ENCODE data around the gene MYADML2. TPM values are rescaled to one million over a fixed set of nuclear protein-coding genes. Genes with fewer than 3 reads are reported as not detected.
A peak's percentile ranks its signal among the peaks of the same experiment; 100 is the strongest.

Gene MYADML2
- total RNA-seq, 1 donor from 2014 or later, result 0.41 TPM

- FAIRE-seq (no peak), DNase-seq (ENCODE audit: low spot score in 2 of 2) (no peak)
Measured at GRCh38 chr17:81913394-81914102, 33.5 kb downstream of the MYADML2 start.

DNA sequence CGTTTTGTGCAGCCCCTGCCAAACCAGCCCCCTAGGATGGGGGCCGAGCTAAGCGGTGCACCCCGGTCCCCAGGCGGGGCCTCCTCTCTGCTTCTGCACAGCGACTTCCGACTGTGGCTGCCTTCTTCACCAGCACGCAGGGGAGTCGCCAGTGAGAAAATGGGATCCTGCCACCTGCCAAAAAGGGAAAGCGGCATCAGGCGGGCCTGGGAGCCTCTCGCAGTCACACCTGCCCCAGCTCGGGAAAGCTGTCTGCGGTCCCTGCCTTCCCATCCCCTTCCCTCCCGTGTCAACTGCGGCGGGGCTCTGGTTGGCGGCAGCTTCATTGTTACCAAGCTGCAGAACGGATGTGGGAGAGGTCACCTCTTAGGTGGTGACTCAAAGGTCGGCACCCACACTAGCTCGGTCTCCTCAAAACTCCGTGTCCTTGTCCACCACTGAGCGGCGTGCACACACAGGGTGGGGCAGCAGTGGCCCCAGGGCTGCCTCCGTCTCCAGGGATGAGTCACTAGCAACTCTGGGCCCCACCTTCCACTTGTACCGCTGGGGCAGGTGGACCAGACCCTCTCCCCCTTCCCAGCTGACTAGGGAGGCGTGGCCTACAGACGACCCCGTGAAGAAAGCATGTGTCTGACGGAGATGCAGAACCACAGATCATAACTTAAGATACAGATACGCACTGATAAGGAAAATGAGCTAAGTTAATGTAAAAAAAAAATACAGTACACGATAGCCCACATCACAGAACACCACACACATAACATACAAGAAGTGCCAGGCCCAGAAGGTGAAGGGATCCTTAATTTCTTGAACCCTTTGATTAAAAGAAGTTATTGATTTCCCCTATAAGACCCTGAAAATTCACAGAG lies 34.4 kb downstream of the MYADML2 start:
- DNase-seq (ENCODE audit: low spot score in 2 of 2) (no peak), FAIRE-seq (no peak)

GRCh38 chr17:81911969-81912368 lies 35.1 kb downstream of the MYADML2 start:
- no peak for DNase-seq (ENCODE audit: low spot score in 2 of 2)
- no peak for FAIRE-seq

GRCh38 chr17:81911277-81911961 lies 35.6 kb downstream of the MYADML2 start, which contains the start of gene PCYT2:
TSS of gene PCYT2 (minus strand) at chr17:81911399. CDS start at chr17:81911355, 44 bp downstream.
- FAIRE-seq (no peak), DNase-seq (ENCODE audit: low spot score in 2 of 2) (peak; percentile 100)

GRCh38 chr17:81910840-81911276 lies 36.2 kb downstream of the MYADML2 start:
- FAIRE-seq, result no peak
- no peak for DNase-seq (ENCODE audit: low spot score in 2 of 2)

DNA sequence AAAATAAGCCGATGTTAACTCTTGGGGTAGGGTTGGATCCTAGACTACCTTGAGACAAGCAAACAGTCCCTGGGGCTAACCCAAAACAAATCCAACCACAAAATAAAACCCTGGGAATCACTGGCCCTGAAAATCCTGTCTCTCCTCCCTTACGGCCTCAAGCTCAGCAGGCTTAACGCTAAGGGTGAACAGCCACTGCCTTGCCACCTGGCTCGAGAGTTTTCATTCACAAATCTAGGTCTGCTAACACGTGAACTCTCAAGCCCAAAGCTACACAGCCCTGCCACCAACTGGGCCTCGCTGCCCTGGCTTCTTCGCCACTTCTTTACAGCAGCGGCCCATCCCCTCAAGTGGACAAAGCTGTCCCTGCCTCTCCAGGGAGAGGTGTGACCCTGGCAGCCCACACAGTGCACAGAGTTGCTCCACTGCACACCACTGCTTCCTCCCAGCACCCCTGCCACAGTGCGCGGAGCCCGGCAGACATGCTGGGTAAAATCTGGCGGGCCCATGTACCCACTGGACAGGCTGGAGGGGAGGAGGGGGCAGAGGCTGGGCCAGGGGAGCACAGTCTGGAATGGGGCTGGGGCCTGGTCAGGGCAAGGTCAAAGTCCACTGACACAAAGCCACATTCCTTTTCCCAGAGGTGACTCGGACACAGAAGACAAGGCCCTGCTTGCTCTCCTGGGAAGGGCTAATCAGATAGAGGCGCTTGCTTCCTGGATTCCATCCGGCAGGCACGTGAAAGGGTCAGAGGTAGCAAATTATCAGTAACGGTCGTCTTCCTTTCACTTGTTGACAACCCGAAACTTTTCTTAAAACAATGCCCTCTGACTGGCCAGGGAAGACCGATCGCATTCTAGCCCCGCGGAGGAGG lies 36.8 kb downstream of the MYADML2 start:
- FAIRE-seq (no peak), DNase-seq (ENCODE audit: low spot score in 2 of 2) (no peak)

- no peak for FAIRE-seq
- no peak for DNase-seq (ENCODE audit: low spot score in 2 of 2)
Measured at GRCh38 chr17:81909231-81909630, 37.8 kb downstream of the MYADML2 start.

GRCh38 chr17:81908793-81909192 lies 38.2 kb downstream of the MYADML2 start:
- no peak for FAIRE-seq

DNA sequence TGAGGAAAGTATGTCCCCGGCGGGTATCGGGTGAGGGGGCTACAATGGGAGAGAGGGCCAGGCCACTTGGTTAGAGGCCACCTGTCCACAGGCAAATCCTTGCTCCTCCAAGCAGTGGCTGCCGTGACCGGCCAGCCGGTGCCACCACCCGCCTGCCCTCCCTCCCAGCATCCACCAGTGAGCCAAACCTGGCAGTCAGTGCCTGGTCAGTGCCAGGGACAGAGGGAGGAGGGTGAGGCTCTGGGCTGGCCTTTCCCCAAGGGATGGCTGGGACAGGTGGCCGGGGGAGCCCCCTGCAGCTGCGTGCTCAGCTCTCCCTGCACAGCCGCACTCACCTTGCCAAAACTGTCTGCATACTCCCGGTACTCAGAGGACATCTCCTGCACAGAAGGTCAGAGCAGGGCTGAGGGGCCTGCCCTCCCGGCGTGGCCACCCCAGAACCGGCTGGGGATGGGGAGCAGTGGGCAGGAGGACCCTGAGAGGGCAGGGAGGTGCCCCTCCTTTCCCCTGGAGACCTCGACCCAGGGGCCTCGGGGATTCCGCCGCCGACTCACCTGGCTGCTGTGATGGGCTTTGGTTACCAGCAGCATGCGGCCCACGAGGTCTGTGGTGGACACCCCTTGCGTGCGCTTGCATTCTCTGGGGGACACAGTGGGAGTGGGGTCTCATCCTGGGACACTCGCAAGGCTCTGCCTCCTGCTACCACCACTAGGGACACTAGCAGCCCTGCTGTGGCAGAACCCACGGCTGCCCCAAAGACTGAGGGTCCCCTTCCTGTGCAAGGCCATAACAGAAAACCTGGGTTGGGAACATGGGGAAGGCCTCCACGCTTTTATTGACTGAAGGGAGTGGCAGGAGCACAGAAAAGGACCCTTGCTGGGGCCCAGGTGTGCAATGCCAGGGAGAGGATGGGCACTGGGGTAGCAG lies 39.6 kb downstream of the MYADML2 start:
- DNase-seq (ENCODE audit: low spot score in 2 of 2), result no peak
- no peak for FAIRE-seq

More at GRCh38 chr17:81908793-81909192, 38.2 kb downstream of the MYADML2 start:
- DNase-seq (ENCODE audit: low spot score in 2 of 2), result no peak

GRCh38 chr17:81906476-81907218 lies 40.4 kb downstream of the MYADML2 start:
- DNase-seq (ENCODE audit: low spot score in 2 of 2) (no peak), FAIRE-seq (no peak)

- FAIRE-seq (no peak), DNase-seq (ENCODE audit: low spot score in 2 of 2) (no peak)
Measured at GRCh38 chr17:81905993-81906392, 41.0 kb downstream of the MYADML2 start.

- FAIRE-seq (no peak), DNase-seq (ENCODE audit: low spot score in 2 of 2) (no peak)
Measured at GRCh38 chr17:81905424-81905875, 41.6 kb downstream of the MYADML2 start.

DNA sequence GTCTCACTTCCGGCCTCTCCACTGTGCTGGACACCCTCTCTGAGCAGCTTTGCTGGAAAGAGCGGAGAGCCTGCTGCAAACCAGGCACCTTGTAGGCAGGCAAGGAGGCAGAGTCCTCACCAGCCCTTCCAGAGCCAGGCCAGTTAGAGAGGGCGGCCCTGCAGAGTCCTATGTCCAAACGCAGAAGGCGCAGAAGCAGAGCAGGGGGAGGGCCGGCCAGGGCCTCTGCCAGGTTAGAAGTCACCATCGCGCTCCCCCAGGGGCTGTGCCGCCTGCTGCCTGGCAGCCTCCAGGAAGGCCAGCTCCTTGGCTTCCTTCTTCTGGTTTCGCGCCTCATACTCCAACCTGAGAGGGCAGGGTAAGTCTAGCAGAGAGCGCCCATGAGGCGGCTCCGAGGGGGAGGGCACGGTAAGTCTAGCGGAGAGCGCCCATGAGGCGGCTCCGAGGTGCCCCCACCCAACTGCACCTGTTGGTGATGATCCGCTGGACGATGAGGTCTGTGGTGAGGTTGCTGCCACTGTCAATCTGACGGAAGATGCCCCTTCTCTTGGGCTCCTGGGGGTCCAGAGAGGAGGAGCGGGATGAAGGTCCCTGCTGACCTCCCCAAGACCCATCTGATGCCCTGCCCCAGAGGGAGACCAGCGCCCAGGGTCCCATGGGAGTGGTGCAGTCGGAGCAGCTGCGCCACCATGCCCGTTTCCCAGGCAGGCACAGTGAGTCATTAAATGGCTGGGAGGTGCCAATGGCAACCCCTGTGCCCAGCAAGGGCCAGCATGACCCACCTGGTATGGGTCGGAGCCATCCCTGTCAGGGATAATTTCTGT lies 42.2 kb downstream of the MYADML2 start:
- no peak for DNase-seq (ENCODE audit: low spot score in 2 of 2)
- FAIRE-seq, result no peak

GRCh38 chr17:81903896-81904599 lies 43.0 kb downstream of the MYADML2 start:
- DNase-seq (ENCODE audit: low spot score in 2 of 2) (no peak), FAIRE-seq (no peak)

DNA sequence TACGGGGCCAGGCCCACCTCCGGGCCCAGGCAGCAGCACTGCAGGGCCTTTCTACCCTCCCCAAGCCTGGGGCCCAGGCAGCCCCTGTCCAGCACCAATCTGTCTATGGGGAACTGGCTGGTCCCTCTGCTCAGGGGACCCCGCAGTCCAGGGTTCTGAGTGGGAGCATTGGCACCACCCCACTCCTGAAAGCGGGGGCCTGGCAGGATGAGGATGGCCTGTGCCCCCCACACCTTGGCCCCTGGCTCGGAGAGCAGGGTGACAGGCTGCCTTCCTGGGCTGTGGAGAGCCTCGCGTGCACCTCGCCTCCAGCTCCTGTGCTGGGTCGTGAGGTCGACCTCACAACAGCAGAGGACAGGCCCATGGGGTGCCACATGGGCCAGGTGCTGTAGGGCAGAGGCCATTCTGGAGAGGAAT lies 43.6 kb downstream of the MYADML2 start:
- FAIRE-seq, result no peak
- no peak for DNase-seq (ENCODE audit: low spot score in 2 of 2)

DNA sequence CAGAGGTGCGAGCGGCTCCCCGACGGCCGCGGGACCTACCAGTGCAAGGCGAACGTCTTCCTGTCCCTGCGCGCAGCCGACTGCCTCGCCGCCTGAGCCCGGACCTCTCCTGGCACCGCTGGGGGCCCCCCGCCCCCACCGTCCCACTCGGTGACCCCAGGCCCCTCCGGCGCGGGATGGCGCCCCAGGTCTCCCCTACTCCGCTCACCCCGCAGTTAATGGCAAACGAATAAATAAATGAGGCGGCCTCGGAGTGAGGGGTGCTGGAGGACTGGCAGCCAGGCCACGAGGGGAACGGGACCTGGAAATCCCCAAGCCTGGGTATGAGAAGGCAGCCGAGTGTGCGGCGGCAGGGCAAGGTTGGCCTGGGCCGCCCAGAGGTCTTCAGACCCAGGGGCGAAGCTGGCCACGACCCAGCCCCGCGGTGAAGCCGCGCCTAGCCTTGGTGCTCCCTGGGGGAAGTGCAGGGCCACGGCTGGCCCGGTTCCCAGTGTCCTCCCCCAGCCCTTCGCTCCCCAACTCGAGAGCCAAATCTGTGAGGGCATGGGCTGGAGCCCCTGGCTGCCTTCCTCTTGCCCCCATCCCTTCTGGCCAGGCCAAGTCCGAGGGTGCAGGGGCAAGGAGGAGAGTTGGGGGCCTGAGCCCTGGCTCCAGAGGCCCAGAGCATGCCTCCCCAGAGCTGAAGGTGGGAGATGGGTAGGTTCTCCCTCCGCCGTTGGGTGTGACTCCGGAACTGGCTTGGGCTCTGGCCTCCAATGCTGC lies 44.2 kb downstream of the MYADML2 start:
- DNase-seq (ENCODE audit: low spot score in 2 of 2) (no peak), FAIRE-seq (no peak)
